Measurements from ENCODE around the gene AKT2.

- TF ChIP-seq REST (IDR thresholded peaks at IDR 0.05; ENCODE audit: borderline replicate concordance) = no peak
- TF ChIP-seq, protein P1, sequence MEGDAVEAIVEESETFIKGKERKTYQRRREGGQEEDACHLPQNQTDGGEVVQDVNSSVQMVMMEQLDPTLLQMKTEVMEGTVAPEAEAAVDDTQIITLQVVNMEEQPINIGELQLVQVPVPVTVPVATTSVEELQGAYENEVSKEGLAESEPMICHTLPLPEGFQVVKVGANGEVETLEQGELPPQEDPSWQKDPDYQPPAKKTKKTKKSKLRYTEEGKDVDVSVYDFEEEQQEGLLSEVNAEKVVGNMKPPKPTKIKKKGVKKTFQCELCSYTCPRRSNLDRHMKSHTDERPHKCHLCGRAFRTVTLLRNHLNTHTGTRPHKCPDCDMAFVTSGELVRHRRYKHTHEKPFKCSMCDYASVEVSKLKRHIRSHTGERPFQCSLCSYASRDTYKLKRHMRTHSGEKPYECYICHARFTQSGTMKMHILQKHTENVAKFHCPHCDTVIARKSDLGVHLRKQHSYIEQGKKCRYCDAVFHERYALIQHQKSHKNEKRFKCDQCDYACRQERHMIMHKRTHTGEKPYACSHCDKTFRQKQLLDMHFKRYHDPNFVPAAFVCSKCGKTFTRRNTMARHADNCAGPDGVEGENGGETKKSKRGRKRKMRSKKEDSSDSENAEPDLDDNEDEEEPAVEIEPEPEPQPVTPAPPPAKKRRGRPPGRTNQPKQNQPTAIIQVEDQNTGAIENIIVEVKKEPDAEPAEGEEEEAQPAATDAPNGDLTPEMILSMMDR (IDR thresholded peaks at IDR 0.05; ENCODE audit: poor library complexity, severe bottlenecking) = no peak
- TF ChIP-seq EZH2 (IDR thresholded peaks at IDR 0.05; ENCODE audit: borderline replicate concordance, insufficient read depth, low read length, poor library complexity, severe bottlenecking) = no peak
- TF ChIP-seq POLR2AphosphoS5 (IDR thresholded peaks at IDR 0.05) = no peak
Measured at GRCh38 chr19:40314656-40315055, 29.5 kb upstream of the AKT2 start.

All from neural cell (in vitro differentiated cells).